SU-DHL-6 (cell line): ENCODE data around the gene ARL15.

Source experiments
- H2AFZ ChIP-seq: fragments of 200-600 bp; sonication (generic); 2 replicates; pipeline ENCODE4 v1.6.1; 2014; ENCODE audit warnings: low read depth, mild to moderate bottlenecking, moderate library complexity, mixed read lengths, antibody characterized with exemption, low read length; ENCODE audit not compliant: severe bottlenecking
- H3F3A ChIP-seq: fragments of 200-600 bp; shearing (Covaris generic); 2 replicates; pipeline ENCODE4 v1.6.0; 2016; ENCODE audit warnings: antibody characterized with exemption, mild to moderate bottlenecking; ENCODE audit not compliant: insufficient read depth
- H3K27ac ChIP-seq: fragments of 200-600 bp; sonication (generic); 2 replicates; pipeline ENCODE4 v1.5.1; 2016; ENCODE audit warnings: low read depth, mild to moderate bottlenecking, low read length, moderate library complexity, mixed read lengths
- H3K27me3 ChIP-seq: fragments of 200-600 bp; sonication (generic), shearing (Covaris generic); 2 replicates; pipeline ENCODE4 v1.6.0; 2014; ENCODE audit warnings: mild to moderate bottlenecking, low read length
- H3K36me3 ChIP-seq: fragments of 200-600 bp; sonication (generic); 2 replicates; pipeline ENCODE4 v1.6.1; 2014; ENCODE audit warnings: mild to moderate bottlenecking, low read length, mixed read lengths
- H3K4me2 ChIP-seq: fragments of 300-600, 200-600 bp; shearing (Covaris generic), sonication (generic); 2 replicates; pipeline ENCODE4 v1.6.0; 2014; ENCODE audit warnings: low read length, low read depth, mild to moderate bottlenecking; ENCODE audit not compliant: poor library complexity, severe bottlenecking
- H3K4me3 ChIP-seq: fragments of 200-600 bp; sonication (generic); 2 replicates; pipeline ENCODE4 v1.5.1; 2014; ENCODE audit warnings: antibody characterized with exemption, low read length, mild to moderate bottlenecking, mixed read lengths; ENCODE audit not compliant: insufficient read depth, poor library complexity, severe bottlenecking
- H3K79me2 ChIP-seq: fragments of 200-600 bp; sonication (generic); 2 replicates; pipeline ENCODE4 v1.6.1; 2014; ENCODE audit warnings: mild to moderate bottlenecking, low read length, moderate library complexity; ENCODE audit not compliant: insufficient read depth
- H3K9ac ChIP-seq: fragments of 200-600 bp; sonication (generic); 2 replicates; pipeline ENCODE4 v1.7.0; 2014; ENCODE audit warnings: mild to moderate bottlenecking, low read length
- H3K9me2 ChIP-seq: fragments of 200-600 bp; sonication (generic); replicated peaks from 2 replicates; pipeline ENCODE4 v1.6.1; 2014; ENCODE audit warnings: low read length; ENCODE audit not compliant: insufficient read depth
- H3K9me3 ChIP-seq: fragments of 200-600 bp; sonication (generic); 2 replicates; pipeline ENCODE4 v1.6.1; 2014; ENCODE audit warnings: low read length, mixed read lengths; ENCODE audit not compliant: insufficient read depth
- H4K20me1 ChIP-seq: fragments of 200-600 bp; sonication (generic); 2 replicates; pipeline ENCODE4 v1.6.1; 2014; ENCODE audit warnings: low read depth, mild to moderate bottlenecking, antibody characterized with exemption, low read length, moderate library complexity, mixed read lengths
- EZH2phosphoT487 ChIP-seq: fragments of 200-600 bp; sonication (generic), shearing (Covaris generic); conservative IDR thresholded peaks from 2 replicates; pipeline ENCODE4 v1.6.1; 2018; ENCODE audit warnings: mild to moderate bottlenecking, antibody characterized with exemption, low read length, moderate library complexity, mixed read lengths
- TF ChIP-seq, protein P1 (sequence below): fragments of 200-600 bp; sonication (generic); IDR thresholded peaks from one replicate; pipeline ENCODE4 v1.5.1; 2017; ENCODE audit warnings: antibody characterized with exemption, mild to moderate bottlenecking, low read length, moderate library complexity; ENCODE audit not compliant: insufficient read depth, poor library complexity, severe bottlenecking

Gene ARL15

DNA sequence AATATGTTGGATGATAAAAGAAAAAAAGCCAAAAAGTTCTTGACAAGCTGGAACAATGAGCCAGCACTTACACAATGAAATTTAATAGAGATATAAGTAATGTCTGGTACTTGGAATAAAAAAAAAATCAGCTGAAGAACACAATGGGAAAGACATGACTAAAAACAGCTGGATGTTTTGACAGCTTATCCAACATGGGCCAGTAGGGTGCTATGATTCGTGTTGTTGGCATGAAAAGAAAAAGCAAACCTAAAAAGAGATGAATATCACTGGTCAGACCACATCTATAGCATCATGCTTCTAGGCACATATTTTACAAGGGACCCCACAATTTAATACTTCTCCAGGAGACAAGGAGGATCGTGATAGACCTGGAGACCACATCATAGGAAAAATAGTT, 175.3 kb downstream of the ARL15 start:
- no peaks in the 10 kb centered on the region for H3K79me2 ChIP-seq
- H3K9me2 ChIP-seq: no peaks in the 10 kb centered on the region
- H3K36me3 ChIP-seq: 0 out of 2 replicates have a peak, but pooled peaks cover 3% of the 10 kb centered on the region
- H3K4me2 ChIP-seq: no peak overlapping the region
- H3K4me3 ChIP-seq: no peak overlapping the region
- TF ChIP-seq EZH2phosphoT487: no peak
- TF ChIP-seq, protein P1, sequence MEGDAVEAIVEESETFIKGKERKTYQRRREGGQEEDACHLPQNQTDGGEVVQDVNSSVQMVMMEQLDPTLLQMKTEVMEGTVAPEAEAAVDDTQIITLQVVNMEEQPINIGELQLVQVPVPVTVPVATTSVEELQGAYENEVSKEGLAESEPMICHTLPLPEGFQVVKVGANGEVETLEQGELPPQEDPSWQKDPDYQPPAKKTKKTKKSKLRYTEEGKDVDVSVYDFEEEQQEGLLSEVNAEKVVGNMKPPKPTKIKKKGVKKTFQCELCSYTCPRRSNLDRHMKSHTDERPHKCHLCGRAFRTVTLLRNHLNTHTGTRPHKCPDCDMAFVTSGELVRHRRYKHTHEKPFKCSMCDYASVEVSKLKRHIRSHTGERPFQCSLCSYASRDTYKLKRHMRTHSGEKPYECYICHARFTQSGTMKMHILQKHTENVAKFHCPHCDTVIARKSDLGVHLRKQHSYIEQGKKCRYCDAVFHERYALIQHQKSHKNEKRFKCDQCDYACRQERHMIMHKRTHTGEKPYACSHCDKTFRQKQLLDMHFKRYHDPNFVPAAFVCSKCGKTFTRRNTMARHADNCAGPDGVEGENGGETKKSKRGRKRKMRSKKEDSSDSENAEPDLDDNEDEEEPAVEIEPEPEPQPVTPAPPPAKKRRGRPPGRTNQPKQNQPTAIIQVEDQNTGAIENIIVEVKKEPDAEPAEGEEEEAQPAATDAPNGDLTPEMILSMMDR: no peak
- no peaks in the 10 kb centered on the region for H3K9me3 ChIP-seq
- H3K27me3 ChIP-seq: no peaks in the 10 kb centered on the region
- H3K9ac ChIP-seq: no peak overlapping the region
- H3K27ac ChIP-seq: no peak overlapping the region
- H3F3A ChIP-seq: no peaks in the 10 kb centered on the region
- H2AFZ ChIP-seq: no peak overlapping the region
- H4K20me1 ChIP-seq: no peaks in the 10 kb centered on the region

DNA sequence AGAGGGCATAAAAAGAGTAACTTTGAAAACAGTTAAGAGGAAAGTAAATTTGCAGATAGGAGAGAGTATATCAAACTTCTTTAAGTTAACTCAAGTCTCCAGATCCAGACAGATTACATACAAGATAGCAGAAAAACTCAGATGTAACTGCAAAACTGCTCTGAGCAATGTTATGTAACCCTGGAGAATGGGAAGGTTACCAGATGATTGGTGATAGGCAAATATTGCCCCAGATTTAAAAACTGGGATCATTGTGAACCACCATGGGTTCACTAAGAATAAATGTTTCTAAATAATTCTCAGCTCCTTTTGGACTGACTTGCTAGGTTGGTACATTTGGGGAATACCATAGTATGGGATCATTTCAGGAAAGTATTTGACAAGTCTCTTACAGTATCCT, 176.5 kb downstream of the ARL15 start:
- Histone ChIP-seq H2AFZ (no peak overlapping the region), H3K4me3 (no peak overlapping the region), H4K20me1 (no peaks in the 10 kb centered on the region), H3K9ac (no peak overlapping the region), H3K4me2 (no peak overlapping the region), H3K9me2 (no peaks in the 10 kb centered on the region), H3K36me3 (0 out of 2 replicates have a peak, but pooled peaks cover 3% of the 10 kb centered on the region), H3K79me2 (no peaks in the 10 kb centered on the region), H3K27me3 (no peaks in the 10 kb centered on the region), H3K27ac (no peak overlapping the region), H3K9me3 (no peaks in the 10 kb centered on the region), H3F3A (no peaks in the 10 kb centered on the region)
- TF ChIP-seq EZH2phosphoT487: no peak
- TF ChIP-seq, protein P1: no peak

DNA sequence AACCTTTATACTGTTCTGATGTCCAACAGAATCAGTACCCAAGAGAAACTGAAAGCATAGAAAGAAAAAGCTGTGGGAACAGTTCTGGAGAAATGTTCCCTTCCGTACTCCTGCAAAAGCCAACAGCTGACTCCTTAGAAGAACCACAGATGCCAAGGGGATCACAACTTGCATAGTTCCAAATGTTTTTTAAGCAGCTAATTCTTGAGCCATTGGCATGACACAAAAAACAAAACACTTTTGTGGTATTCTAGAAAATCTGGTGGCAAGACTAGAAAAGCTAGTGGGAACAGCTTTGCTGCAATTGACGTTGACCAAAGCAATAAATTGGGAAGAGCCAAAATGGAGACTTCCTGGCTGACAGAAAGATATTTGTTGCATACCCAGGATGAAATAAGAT, 189.9 kb downstream of the ARL15 start:
- no peak overlapping the region for H3K27ac ChIP-seq
- H3K36me3 ChIP-seq: no peaks in the 10 kb centered on the region
- H3K9me3 ChIP-seq: no peaks in the 10 kb centered on the region
- H3K79me2 ChIP-seq: no peaks in the 10 kb centered on the region
- no peaks in the 10 kb centered on the region for H4K20me1 ChIP-seq
- no peak overlapping the region for H2AFZ ChIP-seq
- H3K4me3 ChIP-seq: no peak overlapping the region
- no peaks in the 10 kb centered on the region for H3F3A ChIP-seq
- TF ChIP-seq, protein P1: no peak
- no peak for TF ChIP-seq EZH2phosphoT487
- H3K9me2 ChIP-seq: no peaks in the 10 kb centered on the region
- no peaks in the 10 kb centered on the region for H3K27me3 ChIP-seq
- H3K4me2 ChIP-seq: no peak overlapping the region
- H3K9ac ChIP-seq: no peak overlapping the region

DNA sequence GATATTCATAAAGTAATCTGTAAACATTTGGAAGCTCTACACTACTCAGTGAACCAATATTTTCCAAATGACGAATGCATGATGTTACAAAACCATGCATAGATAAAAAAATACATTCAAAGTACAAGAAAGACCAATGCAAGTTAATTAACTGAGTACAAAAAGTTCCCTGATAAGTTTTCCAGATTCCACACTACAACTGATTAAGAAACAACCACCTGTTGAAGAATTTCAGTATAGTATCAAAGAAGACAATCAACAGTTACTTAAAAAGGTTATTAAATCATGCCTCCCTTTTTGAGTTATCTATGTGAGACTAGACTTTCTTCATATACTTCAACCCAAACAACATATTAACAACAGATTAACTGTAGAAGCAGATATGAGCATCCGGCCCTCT, 192.4 kb downstream of the ARL15 start:
- Histone ChIP-seq H3K79me2 (no peaks in the 10 kb centered on the region), H3K9ac (no peak overlapping the region), H3K27me3 (no peaks in the 10 kb centered on the region), H3K27ac (no peak overlapping the region), H4K20me1 (no peaks in the 10 kb centered on the region), H3K4me2 (no peak overlapping the region), H3K9me2 (no peaks in the 10 kb centered on the region), H3F3A (no peaks in the 10 kb centered on the region), H3K9me3 (no peaks in the 10 kb centered on the region), H2AFZ (no peak overlapping the region), H3K4me3 (no peak overlapping the region), H3K36me3 (no peaks in the 10 kb centered on the region)
- TF ChIP-seq EZH2phosphoT487: no peak
- TF ChIP-seq, protein P1: no peak
